HepG2 (cell line): ENCODE measurements around the gene MS4A1. TPM values are rescaled to one million over a fixed set of nuclear protein-coding genes. Genes with fewer than 3 reads are reported as not detected.

Experiments
- ATAC-seq: fragments of 200-7000 bp; cut with Tn5 transposase; 3 replicates; pipeline ENCODE4 v1.9.1; 2020; ENCODE audit warnings: mild to moderate bottlenecking, moderate library complexity
- BruUV-seq: library from RNA; stranded (reverse); fragments of 400-500 nt; replicated peaks from 2 replicates; lab custom pipeline; 2021; lab: Mats Ljungman, UMichigan
- CTCF ChIA-PET: fragments of 300-600 bp; formaldehyde crosslinking; extraction: SDS; loops from one replicate; lab custom pipeline; 2021; ENCODE audit warnings: low total read pairs, inconsistent platforms, low intra/inter-chr PET ratio; lab: Yijun Ruan, JAX
- POLR2A ChIA-PET: fragments of 350-600 bp; sonication (Branson Sonifier 250); formaldehyde crosslinking; loops from one replicate; lab custom pipeline; 2020; ENCODE audit warnings: antibody characterized with exemption, inconsistent platforms; lab: Yijun Ruan, JAX
- DNase-seq: peaks from one replicate; pipeline ENCODE4 v3.0.0-alpha.2; 2015; ENCODE audit warnings: low spot score
- FAIRE-seq: peaks from 3 replicates; lab custom pipeline; 2011; peaks lifted over from hg19 to GRCh38; lab: Jason Lieb, UNC
- H2AFZ ChIP-seq: one replicate; pipeline ENCODE4 v1.6.1; 2011; ENCODE audit warnings: low read length, inconsistent platforms
- H3K27ac ChIP-seq: fragments of 300-600 bp; 3 replicates; pipeline ENCODE4 v1.8.0; 2011; ENCODE audit warnings: mixed run types, mild to moderate bottlenecking, mixed read lengths, low read length, inconsistent platforms; ENCODE audit not compliant: insufficient read depth; ENCODE audit errors: extremely low read length
- H3K27me3 ChIP-seq, 2 experiments: fragments of 200-600 bp in 1 of 2; 2 replicates in 1 of 2; 3 replicates in 1 of 2; pipeline versions ENCODE4 v1.6.0 to v1.8.0; 2011; ENCODE audit warnings: low read length in 2 of 2, mild to moderate bottlenecking in 2 of 2, moderate library complexity in 2 of 2, inconsistent platforms in 1 of 2; ENCODE audit not compliant: insufficient read depth in 2 of 2, control insufficient read depth in 1 of 2
- H3K36me3 ChIP-seq, 2 experiments: fragments of 200-600 bp in 1 of 2; replicated peaks in 1 of 2; 2 replicates in 1 of 2; 3 replicates in 1 of 2; pipeline versions ENCODE4 v1.5.1 to v1.8.0; 2011; ENCODE audit warnings: low read length in 2 of 2, inconsistent platforms in 1 of 2; ENCODE audit not compliant: insufficient read depth in 2 of 2, control insufficient read depth in 1 of 2
- H3K4me1 ChIP-seq: 2 replicates; pipeline ENCODE4 v1.5.1; 2012; ENCODE audit warnings: low read length, inconsistent platforms; ENCODE audit not compliant: insufficient read depth
- H3K4me2 ChIP-seq: 2 replicates; pipeline ENCODE4 v1.6.0; 2011; ENCODE audit warnings: low read depth, low read length, inconsistent platforms
- H3K4me3 ChIP-seq, 3 experiments: fragments of 200-600 bp in 1 of 3; sonication (generic), shearing (Covaris generic) in 1 of 3; replicated peaks in 1 of 3; 2 replicates each; pipeline ENCODE4 v1.5.1; 2011 to 2016; ENCODE audit warnings: low read length in 3 of 3, inconsistent platforms in 2 of 3, low read depth in 2 of 3, mild to moderate bottlenecking in 2 of 3, control low read depth in 1 of 3, mixed read lengths in 1 of 3; ENCODE audit not compliant: insufficient read depth in 1 of 3
- H3K79me2 ChIP-seq: one replicate; pipeline ENCODE4 v1.6.1; 2011; ENCODE audit warnings: low read length, inconsistent platforms; ENCODE audit not compliant: insufficient read depth
- H3K9ac ChIP-seq: 2 replicates; pipeline ENCODE4 v1.6.0; 2011; ENCODE audit warnings: mild to moderate bottlenecking, low read depth, low read length, inconsistent platforms; ENCODE audit not compliant: insufficient read depth
- H3K9me3 ChIP-seq: 2 replicates; pipeline ENCODE4 v1.5.1; 2012; ENCODE audit warnings: mild to moderate bottlenecking, low read length
- H4K20me1 ChIP-seq: 2 replicates; pipeline ENCODE4 v1.6.0; 2011; ENCODE audit warnings: inconsistent platforms, mild to moderate bottlenecking, low read length, moderate library complexity; ENCODE audit not compliant: insufficient read depth
- CHCHD3 ChIP-seq: sonication (generic); formaldehyde crosslinking; IDR thresholded peaks from 2 replicates; pipeline ENCODE4 v1.8.0; 2022; ENCODE audit warnings: mild to moderate bottlenecking, missing genetic modification reagents, moderate library complexity
- GABPB1 ChIP-seq: IDR thresholded peaks from 2 replicates; pipeline ENCODE4 v1.6.1; 2016; ENCODE audit warnings: mild to moderate bottlenecking, missing genetic modification reagents, moderate library complexity, missing compliant biosample characterization
- KLF15 ChIP-seq: sonication (generic); formaldehyde crosslinking; IDR thresholded peaks from 2 replicates; pipeline ENCODE4 v1.8.1; 2023; ENCODE audit warnings: borderline replicate concordance, mild to moderate bottlenecking, inconsistent platforms, missing genetic modification reagents, mixed read lengths
- LBX2 ChIP-seq: sonication (generic); formaldehyde crosslinking; IDR thresholded peaks from 2 replicates; pipeline ENCODE4 v1.5.0; 2020; ENCODE audit warnings: missing genetic modification reagents, mild to moderate bottlenecking, borderline replicate concordance
- SPEN ChIP-seq: sonication (generic); formaldehyde crosslinking; IDR thresholded peaks from 2 replicates; pipeline ENCODE4 v1.5.1; 2020; ENCODE audit warnings: low read depth, mild to moderate bottlenecking, missing genetic modification reagents
- ZBED4 ChIP-seq: sonication (generic); formaldehyde crosslinking; IDR thresholded peaks from 2 replicates; pipeline ENCODE4 v1.4.0; 2020; ENCODE audit warnings: missing genetic modification reagents, borderline replicate concordance
- ZNF121 ChIP-seq: sonication (generic); formaldehyde crosslinking; IDR thresholded peaks from 2 replicates; pipeline ENCODE4 v1.5.0; 2020; ENCODE audit warnings: mild to moderate bottlenecking, missing genetic modification reagents
- ZNF317 ChIP-seq: sonication (generic); formaldehyde crosslinking; IDR thresholded peaks from 2 replicates; pipeline ENCODE4 v1.5.0; 2020; ENCODE audit warnings: mild to moderate bottlenecking, missing genetic modification reagents
- ZNF484 ChIP-seq: sonication (generic); formaldehyde crosslinking; IDR thresholded peaks from 2 replicates; pipeline ENCODE4 v1.5.1; 2020; ENCODE audit warnings: mild to moderate bottlenecking, low read depth, missing genetic modification reagents, borderline replicate concordance
- ZNF530 ChIP-seq: sonication (generic); formaldehyde crosslinking; IDR thresholded peaks from 2 replicates; pipeline ENCODE4 v1.5.0; 2020; ENCODE audit warnings: low read depth, mild to moderate bottlenecking, missing genetic modification reagents
- WGBS: methylation state at CpG from one replicate; pipeline ENCODE4 v1.1.6; 2017; ENCODE audit warnings: low lambda C conversion rate; 5-methylcytosine and 5-hydroxymethylcytosine counted together
- in situ Hi-C: cut with HindIII; loops from 2 replicates; pipeline ENCODE4 v1.10.0; 2017; ENCODE audit warnings: low pct_unique_long_range_greater_than_20kb; ENCODE audit not compliant: extremely low pct_ligation_motif_present
- intact Hi-C: fragments of 100-400 bp; cut with micrococcal nuclease; formaldehyde crosslinking; loops from one replicate; pipeline ENCODE4 v1.10.0; 2022; ENCODE audit not compliant: unreplicated experiment
- polyA plus RNA-seq, 8 experiments: library from polyadenylated mRNA; depleted of rRNA in 3 of 8; stranded (reverse) in 7 of 8; unstranded in 1 of 8; fragments of >200 nt; fragmentation: Illumina TruSeq in 4 of 8; extraction: Trizol in 4 of 8; gene quantifications; 2 replicates each; pipeline versions ENCODE4 v1.2.1 to v1.2.3, GENCODE V29; 2011 to 2016; ENCODE audit warnings: low read depth in 4 of 8, missing spikeins in 1 of 8, mixed read lengths in 1 of 8; ENCODE audit not compliant: insufficient read depth in 1 of 8
- total RNA-seq, 5 experiments: library from RNA; depleted of rRNA; stranded (reverse); fragments of >200 nt; fragmentation: Illumina TruSeq; extraction: Trizol; gene quantifications; 2 replicates each; pipeline ENCODE4 v1.2.3, GENCODE V29; 2016; ENCODE audit warnings: low read depth in 1 of 5
- TF ChIP-seq, protein P1 (sequence below): sonication (generic); formaldehyde crosslinking; IDR thresholded peaks from 2 replicates; pipeline ENCODE4 v1.8.0; 2022; ENCODE audit warnings: mild to moderate bottlenecking, missing genetic modification reagents
- TF ChIP-seq, protein P2 (sequence below): sonication (generic); formaldehyde crosslinking; IDR thresholded peaks from 2 replicates; pipeline ENCODE4 v1.4.0; 2020; ENCODE audit warnings: missing genetic modification reagents

MS4A1 gene
- total and polyA plus RNA-seq, 2 of the 13 experiments (the other 11 are each of a cell fraction or from before 2014, with no cell fraction given) = 0.01 TPM; not detected in 1

DNA sequence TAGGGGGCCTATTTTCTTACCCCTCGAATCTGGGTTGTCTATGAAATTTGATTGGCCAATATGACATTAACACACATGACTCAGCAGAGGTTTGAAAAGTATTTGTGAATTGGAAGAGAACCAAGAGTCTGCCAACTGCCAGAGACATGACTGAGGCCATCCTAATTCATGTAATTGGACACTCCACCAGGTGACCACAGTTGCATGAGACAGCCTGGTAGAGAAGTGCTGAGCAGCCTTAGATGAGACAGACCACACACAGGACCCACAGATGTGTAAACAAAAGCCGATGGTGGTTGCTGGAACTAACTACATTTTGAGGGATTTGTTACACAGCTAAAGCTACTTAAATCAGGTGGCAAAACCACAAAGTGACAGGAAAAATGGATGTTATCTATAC, 27.1 kb upstream of the MS4A1 start:
- Histone ChIP-seq H3K9me3 (no peaks in the 10 kb centered on the region), H4K20me1 (no peaks in the 10 kb centered on the region), H3K4me1 (no peaks in the 10 kb centered on the region), H3K4me3 (no peak overlapping the region), H3K36me3 (no peaks in the 10 kb centered on the region), H3K4me2 (no peak overlapping the region), H2AFZ (no peak overlapping the region), H3K27ac (no peak overlapping the region), H3K79me2 (no peaks in the 10 kb centered on the region), H3K9ac (no peak overlapping the region), H3K27me3 (no peaks in the 10 kb centered on the region)
- FAIRE-seq = no peak
- ChIA-PET CTCF (no interaction called here), POLR2A (no interaction called here)
- DNase-seq = no peak
- WGBS = 5% methylated on average over 2 of the region's 2 CpGs
- ATAC-seq = no peak
- no peak for TF ChIP-seq ZNF484 (CRISPR knock-in tag)
- TF ChIP-seq ZNF317 (CRISPR knock-in tag) = peak; percentile 87
- TF ChIP-seq GABPB1 (CRISPR knock-in tag) = no peak
- TF ChIP-seq ZNF121 (CRISPR knock-in tag) = no peak
- BruUV-seq = no TSS peak
- in situ Hi-C loops = no loop called here
- intact Hi-C loops = no loop called here

GRCh38 chr11:60429272-60429671, 26.4 kb upstream of the MS4A1 start, which contains the start of gene MS4A5:
TSS of gene MS4A5 (plus strand) at chr11:60429572. CDS start at chr11:60429675, 103 bp downstream.
- BruUV-seq = no TSS peak
- CTCF ChIA-PET = no interaction called here
- no peaks in the 10 kb centered on the region for H3K4me1 ChIP-seq
- 84% methylated on average over 5 of the region's 5 CpGs for WGBS
- POLR2A ChIA-PET = no interaction called here
- in situ Hi-C loops (no loop called here), intact Hi-C loops (no loop called here)
- DNase-seq (no peak), ATAC-seq (no peak), FAIRE-seq (no peak)
- H3K4me2 ChIP-seq = no peak within 1 kb of the TSS
- H3K27me3 ChIP-seq = no peaks in the 10 kb centered on the region
- no peak within 1 kb of the TSS for H3K4me3 ChIP-seq
- H3K9ac ChIP-seq = no peak within 1 kb of the TSS
- no peaks in the 10 kb centered on the region for H3K36me3 ChIP-seq
- no peak within 1 kb of the TSS for H3K27ac ChIP-seq
- no peaks in the 10 kb centered on the region for H3K79me2 ChIP-seq
- no peaks in the 10 kb centered on the region for H4K20me1 ChIP-seq
- H3K9me3 ChIP-seq = no peaks in the 10 kb centered on the region
- no peak within 1 kb of the TSS for H2AFZ ChIP-seq
- TF ChIP-seq ZNF530 (CRISPR knock-in tag) = no peak
- TF ChIP-seq ZBED4 (CRISPR knock-in tag) = no peak
- TF ChIP-seq SPEN = no peak
- TF ChIP-seq, protein P1, sequence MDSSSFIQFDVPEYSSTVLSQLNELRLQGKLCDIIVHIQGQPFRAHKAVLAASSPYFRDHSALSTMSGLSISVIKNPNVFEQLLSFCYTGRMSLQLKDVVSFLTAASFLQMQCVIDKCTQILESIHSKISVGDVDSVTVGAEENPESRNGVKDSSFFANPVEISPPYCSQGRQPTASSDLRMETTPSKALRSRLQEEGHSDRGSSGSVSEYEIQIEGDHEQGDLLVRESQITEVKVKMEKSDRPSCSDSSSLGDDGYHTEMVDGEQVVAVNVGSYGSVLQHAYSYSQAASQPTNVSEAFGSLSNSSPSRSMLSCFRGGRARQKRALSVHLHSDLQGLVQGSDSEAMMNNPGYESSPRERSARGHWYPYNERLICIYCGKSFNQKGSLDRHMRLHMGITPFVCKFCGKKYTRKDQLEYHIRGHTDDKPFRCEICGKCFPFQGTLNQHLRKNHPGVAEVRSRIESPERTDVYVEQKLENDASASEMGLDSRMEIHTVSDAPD = no peak
- TF ChIP-seq, protein P2, sequence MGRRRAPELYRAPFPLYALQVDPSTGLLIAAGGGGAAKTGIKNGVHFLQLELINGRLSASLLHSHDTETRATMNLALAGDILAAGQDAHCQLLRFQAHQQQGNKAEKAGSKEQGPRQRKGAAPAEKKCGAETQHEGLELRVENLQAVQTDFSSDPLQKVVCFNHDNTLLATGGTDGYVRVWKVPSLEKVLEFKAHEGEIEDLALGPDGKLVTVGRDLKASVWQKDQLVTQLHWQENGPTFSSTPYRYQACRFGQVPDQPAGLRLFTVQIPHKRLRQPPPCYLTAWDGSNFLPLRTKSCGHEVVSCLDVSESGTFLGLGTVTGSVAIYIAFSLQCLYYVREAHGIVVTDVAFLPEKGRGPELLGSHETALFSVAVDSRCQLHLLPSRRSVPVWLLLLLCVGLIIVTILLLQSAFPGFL (CRISPR knock-in tag) = no peak
- no peak for TF ChIP-seq KLF15 (CRISPR knock-in tag)
- no peak for TF ChIP-seq CHCHD3 (CRISPR knock-in tag)
- TF ChIP-seq LBX2 (CRISPR knock-in tag) = no peak
